ENCODE measurements around the gene EBNA1BP2. TPM values are rescaled to one million over a fixed set of nuclear protein-coding genes. Genes with fewer than 3 reads are reported as not detected.

Gene EBNA1BP2
- total and polyA plus RNA-seq, 2 of the 4 experiments (the other 2 are of a cell fraction), result 82.8 to 135 TPM

DNA sequence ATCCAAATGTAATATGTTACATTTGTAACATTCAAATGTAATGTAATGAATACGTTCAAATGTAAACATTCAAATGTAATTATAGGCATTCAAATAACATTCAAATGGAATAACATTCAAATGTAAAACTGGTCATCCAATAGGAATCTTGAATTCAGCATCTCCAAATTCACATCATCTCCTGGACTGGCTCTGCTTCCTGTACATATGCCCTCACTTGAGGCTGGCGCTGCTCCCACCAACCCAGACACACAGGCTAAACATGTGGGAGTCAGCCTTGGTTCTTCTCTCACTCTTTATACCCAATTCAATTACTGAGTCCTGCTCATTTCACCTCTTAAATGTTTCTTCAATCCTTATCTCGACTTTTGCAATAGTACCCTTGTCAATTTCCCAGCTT, 6.9 kb downstream of the EBNA1BP2 start:
- Histone ChIP-seq H3K56ac (ENCODE audit: extremely low read depth, insufficient read depth, low read length) (no peak overlapping the region), H4K5ac (ENCODE audit: low read depth, low read length) (no peak overlapping the region), H3K27me3 (ENCODE audit: control insufficient read depth, insufficient read depth, low read length) (no peaks in the 10 kb centered on the region), H2AK9ac (replicated peaks; ENCODE audit: low read depth, low read length, poor library complexity) (no peak overlapping the region), H3K9me3 (ENCODE audit: control insufficient read depth, insufficient read depth, low read length) (no peaks in the 10 kb centered on the region), H3K4me1 (ENCODE audit: control insufficient read depth, insufficient read depth, low read length) (no peaks in the 10 kb centered on the region), H3K9ac (ENCODE audit: low read depth, low read length) (no peak overlapping the region), H3K79me1 (ENCODE audit: low read depth in 1 of 2, low read length in 2 of 2) (peaks cover 23 to 34% of the 10 kb centered on the region in 2 experiments), H3K4me2 (ENCODE audit: low read depth, low read length) (no peak overlapping the region), H2BK20ac (ENCODE audit: low read depth, low read length) (no peak overlapping the region), H3K18ac (ENCODE audit: low read depth, low read length) (no peak overlapping the region), H4K91ac (ENCODE audit: insufficient read depth, low read depth, low read length) (no peak overlapping the region), H2AK5ac (ENCODE audit: low read depth, low read length) (no peak overlapping the region), H3K36me3 (ENCODE audit: control insufficient read depth, insufficient read depth, low read length) (peaks cover 34% of the 10 kb centered on the region), H3K23ac (ENCODE audit: low read depth, low read length) (no peak overlapping the region), H3K9me1 (ENCODE audit: insufficient read depth, low read length) (no peaks in the 10 kb centered on the region; the same call in 1 of the 2 replicates), H3K4ac (ENCODE audit: low read depth, low read length) (no peak overlapping the region), H2BK120ac (ENCODE audit: low read depth, low read length) (no peak overlapping the region), H4K8ac (ENCODE audit: low read depth in 2 of 2, low read length in 2 of 2) (no peak overlapping the region), H3K27ac (ENCODE audit: insufficient read depth, low read length) (no peak overlapping the region), H3K14ac (replicated peaks; ENCODE audit: low read depth, low read length) (no peak overlapping the region), H2BK5ac (ENCODE audit: low read depth, low read length, poor library complexity, severe bottlenecking) (no peak overlapping the region), H4K20me1 (ENCODE audit: insufficient read depth, low read length) (no peaks in the 10 kb centered on the region), H2BK15ac (ENCODE audit: low read depth, low read length) (no peak overlapping the region), H3K4me3 (ENCODE audit: insufficient read depth, low read depth, low read length) (no peak overlapping the region), H2AFZ (replicated peaks; ENCODE audit: low read length, poor library complexity) (no peak overlapping the region)
- intact Hi-C loops (cut with micrococcal nuclease), result no loop called here
- dilution Hi-C loops (cut with HindIII; ENCODE audit: low sequenced_read_pairs, unreplicated experiment), result no loop called here
- 100% methylated on average over 2 of the region's 3 CpGs; no CpG with 5 or more reads in 1 of the 2 experiments for WGBS, 2 experiments (ENCODE audit: extremely low coverage in 2 of 2, insufficient read length in 1 of 2)
- ChIA-PET CTCF (no interaction called here), POLR2A (ENCODE audit: unreplicated experiment) (no interaction called here)
- no peak for ATAC-seq (ENCODE audit: low read depth)
- TF ChIP-seq NFE2L2 (IDR thresholded peaks at IDR 0.05; ENCODE audit: low read depth, low read length), result no peak
- TF ChIP-seq RCOR1 (IDR thresholded peaks at IDR 0.05; ENCODE audit: insufficient replicate concordance, low read length), result no peak
- no peak for TF ChIP-seq MAFK (IDR thresholded peaks at IDR 0.05; ENCODE audit: low read depth, low read length)
- TF ChIP-seq POLR2A (IDR thresholded peaks at IDR 0.05; ENCODE audit: low read depth, low read length), result no peak
- TF ChIP-seq, protein P1, sequence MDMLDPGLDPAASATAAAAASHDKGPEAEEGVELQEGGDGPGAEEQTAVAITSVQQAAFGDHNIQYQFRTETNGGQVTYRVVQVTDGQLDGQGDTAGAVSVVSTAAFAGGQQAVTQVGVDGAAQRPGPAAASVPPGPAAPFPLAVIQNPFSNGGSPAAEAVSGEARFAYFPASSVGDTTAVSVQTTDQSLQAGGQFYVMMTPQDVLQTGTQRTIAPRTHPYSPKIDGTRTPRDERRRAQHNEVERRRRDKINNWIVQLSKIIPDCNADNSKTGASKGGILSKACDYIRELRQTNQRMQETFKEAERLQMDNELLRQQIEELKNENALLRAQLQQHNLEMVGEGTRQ (IDR thresholded peaks at IDR 0.05; ENCODE audit: low read depth, low read length), result no peak
- TF ChIP-seq MXI1 (IDR thresholded peaks at IDR 0.05; ENCODE audit: borderline replicate concordance, low read depth, low read length), result no peak
- no peak for TF ChIP-seq CHD1 (IDR thresholded peaks at IDR 0.05; ENCODE audit: low read depth, low read length)
- TF ChIP-seq MAZ (IDR thresholded peaks at IDR 0.05; ENCODE audit: borderline replicate concordance, low read depth, low read length), result no peak
- TF ChIP-seq CEBPB (IDR thresholded peaks at IDR 0.05; ENCODE audit: low read depth, low read length), result no peak
- TF ChIP-seq SMC3 (IDR thresholded peaks at IDR 0.05; ENCODE audit: low read depth, low read length), result no peak
- TF ChIP-seq, protein P2, sequence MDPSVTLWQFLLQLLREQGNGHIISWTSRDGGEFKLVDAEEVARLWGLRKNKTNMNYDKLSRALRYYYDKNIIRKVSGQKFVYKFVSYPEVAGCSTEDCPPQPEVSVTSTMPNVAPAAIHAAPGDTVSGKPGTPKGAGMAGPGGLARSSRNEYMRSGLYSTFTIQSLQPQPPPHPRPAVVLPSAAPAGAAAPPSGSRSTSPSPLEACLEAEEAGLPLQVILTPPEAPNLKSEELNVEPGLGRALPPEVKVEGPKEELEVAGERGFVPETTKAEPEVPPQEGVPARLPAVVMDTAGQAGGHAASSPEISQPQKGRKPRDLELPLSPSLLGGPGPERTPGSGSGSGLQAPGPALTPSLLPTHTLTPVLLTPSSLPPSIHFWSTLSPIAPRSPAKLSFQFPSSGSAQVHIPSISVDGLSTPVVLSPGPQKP (IDR thresholded peaks at IDR 0.05; ENCODE audit: borderline replicate concordance, low read depth, low read length), result no peak
- no peak for TF ChIP-seq RAD21 (IDR thresholded peaks at IDR 0.05; ENCODE audit: low read length)
- no peak for TF ChIP-seq FOS (IDR thresholded peaks at IDR 0.05; ENCODE audit: low read depth, low read length)
- BruUV-seq (replicated peaks), result no TSS peak
- no peak for DNase-seq
- in situ Hi-C loops (cut with MboI; ENCODE audit: low sequenced_read_pairs), result no loop called here

Data from IMR-90 (cell line).